Measurements from ENCODE around the gene NAV2.

- TF ChIP-seq CTCF (conservative IDR thresholded peaks at IDR 0.05 in 1 of 2, IDR thresholded peaks at IDR 0.05 in 1 of 2; ENCODE audit: extremely low read depth in 1 of 2, insufficient read depth in 1 of 2, low read depth in 1 of 2, low read length in 2 of 2): no peak
- TF ChIP-seq EZH2 (IDR thresholded peaks at IDR 0.05; ENCODE audit: borderline replicate concordance, low read length): no peak
Observed at GRCh38 chr11:19788435-19788834, 75.8 kb downstream of the NAV2 start.
